Measurements from ENCODE around the gene IGSF5.

DNA sequence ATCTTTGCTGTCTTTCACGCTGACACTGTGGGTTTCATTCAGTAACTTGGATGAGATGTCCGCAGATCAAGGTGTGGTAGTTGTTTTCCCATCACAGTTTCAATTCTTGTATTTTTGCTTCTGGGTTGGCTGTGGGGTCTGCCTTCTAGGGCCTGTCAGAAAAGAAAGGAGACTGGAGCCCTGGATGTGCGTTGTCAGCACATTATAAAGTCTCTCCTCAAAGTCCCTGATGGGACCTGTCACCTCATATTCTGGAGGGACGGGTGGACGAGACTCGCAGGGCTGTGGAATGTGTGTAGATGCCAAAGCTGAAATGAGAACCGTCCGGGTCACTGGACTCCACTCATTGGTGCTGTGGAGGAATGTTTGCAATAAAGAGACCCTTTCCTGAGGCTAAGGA is 11.3 kb downstream of the IGSF5 start:
- TF ChIP-seq, protein P1, sequence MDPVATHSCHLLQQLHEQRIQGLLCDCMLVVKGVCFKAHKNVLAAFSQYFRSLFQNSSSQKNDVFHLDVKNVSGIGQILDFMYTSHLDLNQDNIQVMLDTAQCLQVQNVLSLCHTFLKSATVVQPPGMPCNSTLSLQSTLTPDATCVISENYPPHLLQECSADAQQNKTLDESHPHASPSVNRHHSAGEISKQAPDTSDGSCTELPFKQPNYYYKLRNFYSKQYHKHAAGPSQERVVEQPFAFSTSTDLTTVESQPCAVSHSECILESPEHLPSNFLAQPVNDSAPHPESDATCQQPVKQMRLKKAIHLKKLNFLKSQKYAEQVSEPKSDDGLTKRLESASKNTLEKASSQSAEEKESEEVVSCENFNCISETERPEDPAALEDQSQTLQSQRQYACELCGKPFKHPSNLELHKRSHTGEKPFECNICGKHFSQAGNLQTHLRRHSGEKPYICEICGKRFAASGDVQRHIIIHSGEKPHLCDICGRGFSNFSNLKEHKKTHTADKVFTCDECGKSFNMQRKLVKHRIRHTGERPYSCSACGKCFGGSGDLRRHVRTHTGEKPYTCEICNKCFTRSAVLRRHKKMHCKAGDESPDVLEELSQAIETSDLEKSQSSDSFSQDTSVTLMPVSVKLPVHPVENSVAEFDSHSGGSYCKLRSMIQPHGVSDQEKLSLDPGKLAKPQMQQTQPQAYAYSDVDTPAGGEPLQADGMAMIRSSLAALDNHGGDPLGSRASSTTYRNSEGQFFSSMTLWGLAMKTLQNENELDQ (tag by site-specific recombination; IDR thresholded peaks at IDR 0.05; ENCODE audit: low read depth): no peak
- no peak for TF ChIP-seq SETDB1 (IDR thresholded peaks at IDR 0.05; ENCODE audit: insufficient read length, low read length)
